Testis (tissue), 3 donors: ENCODE results near the gene DNAJC7. TPM values are rescaled to one million over a fixed set of nuclear protein-coding genes. Genes with fewer than 3 reads are reported as not detected.

Experiments used
- DNase-seq: peaks from one replicate; pipeline ENCODE4 v3.0.0-alpha.2; 2019
- H3K27ac ChIP-seq, 2 donors: fragments of 200-600 bp; sonication (generic); one replicate each; pipeline ENCODE4 v1.5.1; 2019
- H3K27me3 ChIP-seq: fragments of 200-600 bp; sonication (generic); one replicate; pipeline ENCODE4 v1.5.1; 2019
- H3K36me3 ChIP-seq: fragments of 200-600 bp; sonication (generic); one replicate; pipeline ENCODE4 v1.5.1; 2017; ENCODE audit warnings: low read depth; ENCODE audit errors: missing control alignments
- H3K4me1 ChIP-seq: fragments of 200-600 bp; sonication (generic); one replicate; pipeline ENCODE4 v1.5.1; 2019
- H3K4me3 ChIP-seq, 2 donors: fragments of 200-600 bp; sonication (generic); one replicate each; pipeline ENCODE4 v1.5.1; 2017 to 2019
- H3K9me3 ChIP-seq: fragments of 200-600 bp; sonication (generic); one replicate; pipeline ENCODE4 v1.5.1; 2017
- POLR2A ChIP-seq: fragments of 450-650 bp; IDR thresholded peaks from one replicate; pipeline ENCODE4 v1.6.1; 2017; ENCODE audit warnings: antibody characterized with exemption, mild to moderate bottlenecking, moderate library complexity
- WGBS, 2 donors: methylation state at CpG; one replicate each; pipeline ENCODE4 v1.1.5; 2018; 5-methylcytosine and 5-hydroxymethylcytosine counted together
- intact Hi-C: fragments of 100-400 bp; cut with DNase I; formaldehyde crosslinking; loops from one replicate; pipeline ENCODE4 v1.15.1; 2023; ENCODE audit warnings: low total_unique reads
- polyA plus RNA-seq: library from polyadenylated mRNA; stranded (reverse); fragments of 350-450 nt; fragmentation: Illumina TruSeq; extraction: RNeasy Lipid Tissue Mini Kit (QIAGEN cat#74804); gene quantifications from one replicate; pipeline ENCODE4 v1.2.3, GENCODE V29; 2014; ENCODE audit warnings: low read depth, low replicate concordance; ENCODE audit not compliant: insufficient read depth
- total RNA-seq, 2 donors: library from RNA; depleted of rRNA; stranded (reverse); fragments of >200 nt; gene quantifications; one replicate each; pipeline ENCODE4 v1.2.3, GENCODE V29; 2016
- TF ChIP-seq, protein P1 (sequence below), 3 experiments: fragments of 450-650 bp in 2 of 3; fragments of 200-600 bp in 1 of 3; sonication (generic) in 1 of 3; IDR thresholded peaks; one replicate each; pipeline ENCODE4 v1.5.1; 2016 to 2019; ENCODE audit warnings: antibody characterized with exemption in 3 of 3, mild to moderate bottlenecking in 2 of 3, moderate library complexity in 1 of 3

Gene DNAJC7
- total and polyA plus RNA-seq, 3 donors from 2014 or later: 81.1 to 94.3 (median 86.2) TPM

DNA sequence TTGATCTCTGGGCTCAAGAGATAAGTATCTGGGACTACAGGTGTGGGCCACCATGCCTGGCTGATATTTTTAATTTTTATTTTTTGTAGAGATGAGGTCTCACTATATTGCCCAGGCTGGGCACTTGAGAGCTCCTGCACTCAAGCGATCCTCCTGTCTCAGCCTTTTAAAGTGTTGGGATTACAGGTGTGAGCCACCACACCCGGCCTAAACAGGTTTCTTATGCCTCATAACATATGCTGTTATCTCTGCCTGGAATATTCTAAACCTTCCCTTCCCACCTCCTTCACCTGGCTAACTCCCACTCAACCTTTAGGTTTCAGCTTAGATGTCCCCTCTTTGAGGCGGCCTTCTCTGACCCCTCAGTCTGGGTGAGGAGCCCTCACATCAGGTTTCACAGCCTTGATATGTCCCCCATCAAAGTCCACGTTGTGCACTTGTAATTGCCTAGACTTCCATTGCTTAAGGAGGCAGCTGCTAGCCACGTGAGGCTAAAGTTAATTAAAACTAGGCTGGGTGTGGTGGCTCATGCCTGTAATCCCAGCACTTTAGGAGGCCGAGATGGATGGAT is 59.3 kb downstream of the DNAJC7 start:
- WGBS, 2 donors: 86 to 87% methylated on average over 6 of the region's 6 CpGs
- no peaks in the 10 kb centered on the region for H3K36me3 ChIP-seq
- no peaks in the 10 kb centered on the region for H3K27me3 ChIP-seq
- peaks cover 19% of the 10 kb centered on the region for H3K4me1 ChIP-seq
- no peak for DNase-seq
- no peaks in the 10 kb centered on the region for H3K9me3 ChIP-seq
- no peak overlapping the region for H3K27ac ChIP-seq
- no peak overlapping the region for H3K4me3 ChIP-seq
- intact Hi-C loops: no loop called here
- TF ChIP-seq, protein P1, sequence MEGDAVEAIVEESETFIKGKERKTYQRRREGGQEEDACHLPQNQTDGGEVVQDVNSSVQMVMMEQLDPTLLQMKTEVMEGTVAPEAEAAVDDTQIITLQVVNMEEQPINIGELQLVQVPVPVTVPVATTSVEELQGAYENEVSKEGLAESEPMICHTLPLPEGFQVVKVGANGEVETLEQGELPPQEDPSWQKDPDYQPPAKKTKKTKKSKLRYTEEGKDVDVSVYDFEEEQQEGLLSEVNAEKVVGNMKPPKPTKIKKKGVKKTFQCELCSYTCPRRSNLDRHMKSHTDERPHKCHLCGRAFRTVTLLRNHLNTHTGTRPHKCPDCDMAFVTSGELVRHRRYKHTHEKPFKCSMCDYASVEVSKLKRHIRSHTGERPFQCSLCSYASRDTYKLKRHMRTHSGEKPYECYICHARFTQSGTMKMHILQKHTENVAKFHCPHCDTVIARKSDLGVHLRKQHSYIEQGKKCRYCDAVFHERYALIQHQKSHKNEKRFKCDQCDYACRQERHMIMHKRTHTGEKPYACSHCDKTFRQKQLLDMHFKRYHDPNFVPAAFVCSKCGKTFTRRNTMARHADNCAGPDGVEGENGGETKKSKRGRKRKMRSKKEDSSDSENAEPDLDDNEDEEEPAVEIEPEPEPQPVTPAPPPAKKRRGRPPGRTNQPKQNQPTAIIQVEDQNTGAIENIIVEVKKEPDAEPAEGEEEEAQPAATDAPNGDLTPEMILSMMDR (IDR thresholded peaks at IDR 0.05): no peak
- TF ChIP-seq POLR2A: no peak

GRCh38 chr17:41957031-41957868 is 60.0 kb downstream of the DNAJC7 start:
- H3K4me3 ChIP-seq: no peak overlapping the region
- WGBS, 2 donors: 80 to 81% methylated on average over 9 to 11 of the region's 11 CpGs
- TF ChIP-seq, protein P1 (IDR thresholded peaks at IDR 0.05): no peak
- no peaks in the 10 kb centered on the region for H3K36me3 ChIP-seq
- intact Hi-C loops: no loop called here
- H3K27me3 ChIP-seq: no peaks in the 10 kb centered on the region
- no peaks in the 10 kb centered on the region for H3K9me3 ChIP-seq
- no peak for DNase-seq
- H3K4me1 ChIP-seq: peaks cover 19% of the 10 kb centered on the region
- H3K27ac ChIP-seq: no peak overlapping the region

DNA sequence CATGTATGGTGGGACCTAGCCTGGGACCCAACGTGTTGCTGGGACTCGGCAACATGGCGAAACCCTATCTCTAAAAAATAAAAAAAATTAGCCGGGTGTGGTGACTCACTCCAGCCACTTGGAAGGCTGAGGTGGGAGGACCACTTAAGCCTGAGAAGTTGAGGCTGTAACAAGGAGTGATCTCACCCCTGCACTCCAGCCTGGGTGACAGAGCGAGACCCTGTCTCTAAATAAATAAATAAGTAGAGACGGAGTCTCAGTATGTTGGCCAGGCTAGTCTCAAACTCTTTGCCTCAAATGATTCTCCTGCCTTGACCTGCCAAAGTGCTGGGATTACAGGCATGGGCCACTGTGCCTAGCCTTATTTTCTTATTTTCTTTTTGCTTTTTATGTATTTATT is 60.7 kb downstream of the DNAJC7 start:
- WGBS, 2 donors: 96 to 97% methylated on average over 6 of the region's 6 CpGs
- intact Hi-C loops: no loop called here
- Histone ChIP-seq H3K9me3 (no peaks in the 10 kb centered on the region), H3K27ac (no peak overlapping the region), H3K27me3 (no peaks in the 10 kb centered on the region), H3K4me3 (no peak overlapping the region), H3K36me3 (no peaks in the 10 kb centered on the region), H3K4me1 (peaks cover 19% of the 10 kb centered on the region)
- TF ChIP-seq POLR2A: no peak
- TF ChIP-seq, protein P1 (IDR thresholded peaks at IDR 0.05): no peak
- DNase-seq: no peak

DNA sequence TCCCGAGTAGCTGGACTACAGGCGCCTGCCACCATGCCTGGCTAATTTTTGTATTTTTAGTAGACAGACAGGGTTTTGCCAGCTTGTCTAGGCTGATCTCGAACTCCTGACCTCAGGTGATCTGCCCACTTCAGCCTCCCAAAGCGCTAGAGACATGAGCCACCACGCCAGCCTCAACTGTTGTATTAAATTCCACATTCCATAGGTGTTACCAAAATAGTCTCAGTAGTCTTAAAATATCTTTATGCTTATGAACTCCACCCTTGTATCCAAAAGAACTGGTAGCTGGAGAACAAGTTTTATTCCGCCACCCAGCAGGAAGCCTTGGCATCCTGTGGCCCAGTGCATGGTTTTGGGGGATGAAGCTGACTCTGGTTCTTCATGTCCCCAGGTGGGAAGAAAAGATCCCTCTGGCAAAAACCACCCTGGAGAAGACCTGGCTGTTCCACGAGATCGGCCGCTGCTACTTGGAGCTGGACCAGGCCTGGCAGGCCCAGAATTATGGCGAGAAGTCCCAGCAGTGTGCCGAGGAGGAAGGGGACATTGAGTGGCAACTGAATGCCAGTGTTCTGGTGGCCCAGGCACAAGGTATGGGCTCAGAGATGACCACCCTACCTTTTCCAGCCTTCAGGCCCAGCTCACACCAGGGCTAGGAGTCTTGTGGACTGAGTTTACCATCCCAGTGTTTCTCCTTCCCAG is 68.3 kb downstream of the DNAJC7 start:
- no peaks in the 10 kb centered on the region for H3K27me3 ChIP-seq
- H3K27ac ChIP-seq: no peak overlapping the region
- H3K4me1 ChIP-seq: no peaks in the 10 kb centered on the region
- no peak for TF ChIP-seq POLR2A
- TF ChIP-seq, protein P1 (IDR thresholded peaks at IDR 0.05): no peak
- DNase-seq: no peak
- H3K4me3 ChIP-seq: no peak overlapping the region
- intact Hi-C loops: no loop called here
- H3K36me3 ChIP-seq: no peaks in the 10 kb centered on the region
- WGBS, 2 donors: 88% methylated on average over 10 to 11 of the region's 11 CpGs
- no peaks in the 10 kb centered on the region for H3K9me3 ChIP-seq
